Heart left ventricle (tissue), 13 donors: ENCODE measurements around the gene SORCS2.

Experiments
- POLR2A ChIP-seq, 2 donors: fragments of 450-650 bp; IDR thresholded peaks; one replicate each; pipeline ENCODE4 v1.6.1; 2017; ENCODE audit warnings: antibody characterized with exemption in 2 of 2, mild to moderate bottlenecking in 2 of 2, moderate library complexity in 2 of 2
- TF ChIP-seq, protein P1 (sequence below), 12 donors: fragments of 200-600 bp; sonication (generic) in 4 of 12; IDR thresholded peaks; one replicate each; pipeline versions ENCODE4 v1.5.0 to v1.8.0; 2018 to 2022; ENCODE audit warnings: antibody characterized with exemption in 12 of 12, mild to moderate bottlenecking in 5 of 12
- donor health status: ischemic (EF 13 %, LVEDD 7.1; RV severe dilation, severe dysfunction).
- donor health status: DM: no; HTN: yes; CAD: no.
- donor health status: DM: no; HTN: no; CAD: no.
- donor health status: ischemic (EF 25% LVEDD 6.9; RV normal size, moderate dysfunction).
- donor health status: ischemic (EF 25% LVEDD 5.7; RV mildly dilated, moderate dysfunction).
- donor health status: ischemic (EF 35%, LVEDD 5.7; RV mildly dilated, moderate dysfunction).
- donor health status: nonischemic (EF 11% LVEDD 7.7; RV severe dilation, severe dysfunction).
- donor health status: DM: yes; HTN: yes; CAD: no.
- donor health status: PGD.
- donor health status: ischemic (EF 29% LVEDD 5.4; RV normal size, mild dysfunction).
- donor health status: nonischemic (EF 23%, LVEDD 6.1; RV moderate dilation, normal function).

GRCh38 chr4:7762376-7763030 lies 570.2 kb downstream of the SORCS2 start:
- no peak for TF ChIP-seq POLR2A (IDR thresholded peaks at IDR 0.05)
- TF ChIP-seq, protein P1, sequence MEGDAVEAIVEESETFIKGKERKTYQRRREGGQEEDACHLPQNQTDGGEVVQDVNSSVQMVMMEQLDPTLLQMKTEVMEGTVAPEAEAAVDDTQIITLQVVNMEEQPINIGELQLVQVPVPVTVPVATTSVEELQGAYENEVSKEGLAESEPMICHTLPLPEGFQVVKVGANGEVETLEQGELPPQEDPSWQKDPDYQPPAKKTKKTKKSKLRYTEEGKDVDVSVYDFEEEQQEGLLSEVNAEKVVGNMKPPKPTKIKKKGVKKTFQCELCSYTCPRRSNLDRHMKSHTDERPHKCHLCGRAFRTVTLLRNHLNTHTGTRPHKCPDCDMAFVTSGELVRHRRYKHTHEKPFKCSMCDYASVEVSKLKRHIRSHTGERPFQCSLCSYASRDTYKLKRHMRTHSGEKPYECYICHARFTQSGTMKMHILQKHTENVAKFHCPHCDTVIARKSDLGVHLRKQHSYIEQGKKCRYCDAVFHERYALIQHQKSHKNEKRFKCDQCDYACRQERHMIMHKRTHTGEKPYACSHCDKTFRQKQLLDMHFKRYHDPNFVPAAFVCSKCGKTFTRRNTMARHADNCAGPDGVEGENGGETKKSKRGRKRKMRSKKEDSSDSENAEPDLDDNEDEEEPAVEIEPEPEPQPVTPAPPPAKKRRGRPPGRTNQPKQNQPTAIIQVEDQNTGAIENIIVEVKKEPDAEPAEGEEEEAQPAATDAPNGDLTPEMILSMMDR (IDR thresholded peaks at IDR 0.05): no peak
